Stimulated activated naive CD8-positive, alpha-beta T cell treated with anti-CD3 and anti-CD28 coated beads, Interleukin-15, amount 100 ng/mL, for 72 hours (primary cell): ENCODE results near the gene WDR7.
A peak's percentile ranks its signal among the peaks of the same experiment; 100 is the strongest.

Experiments used
- ATAC-seq: fragments of 150-1000 bp; cut with Tn5 transposase; 2 replicates; pipeline ENCODE4 v1.10.0; 2021; ENCODE audit warnings: mild to moderate bottlenecking, moderate library complexity
- DNase-seq, 2 donors: peaks; one replicate each; pipeline ENCODE4 v3.0.0; 2021 to 2022
- H3K27ac Mint-ChIP-seq, 2 donors: one replicate each; pipeline ENCODE4 v1.8.0; 2022; ENCODE audit warnings: mild to moderate bottlenecking in 2 of 2, mixed read lengths in 2 of 2, moderate library complexity in 2 of 2
- H3K27me3 Mint-ChIP-seq: one replicate; pipeline ENCODE4 v1.8.0; 2022; ENCODE audit warnings: mixed read lengths
- H3K4me1 Mint-ChIP-seq: one replicate; pipeline ENCODE4 v1.8.0; 2022; ENCODE audit warnings: mild to moderate bottlenecking, mixed read lengths
- H3K4me3 Mint-ChIP-seq, 2 donors: one replicate each; pipeline ENCODE4 v1.8.0; 2022; ENCODE audit warnings: mild to moderate bottlenecking in 2 of 2, mixed read lengths in 2 of 2, moderate library complexity in 1 of 2
- H3K9me3 Mint-ChIP-seq, 2 donors: one replicate each; pipeline ENCODE4 v1.8.0; 2022; ENCODE audit warnings: mixed read lengths in 2 of 2

WDR7 gene

DNA sequence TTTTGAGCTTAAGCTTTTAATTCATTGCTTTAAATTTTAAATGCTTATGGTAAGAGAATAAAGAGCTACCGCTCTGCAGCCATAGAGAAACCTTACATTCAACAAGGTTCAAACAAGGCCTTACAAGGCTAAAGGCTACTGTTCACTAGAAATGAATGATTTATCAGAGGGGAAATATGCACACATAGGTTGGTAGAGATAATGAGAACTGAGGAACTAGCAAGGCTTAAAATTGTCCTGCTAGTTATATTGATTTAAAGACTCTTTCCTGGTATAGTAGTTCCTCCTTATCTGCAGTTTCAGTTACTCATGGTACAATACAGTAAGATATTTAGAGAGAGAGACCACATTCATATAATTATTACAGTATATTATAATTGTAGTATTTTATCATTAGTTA, 193.4 kb downstream of the WDR7 start:
- no peaks in the 10 kb centered on the region for H3K27me3 Mint-ChIP-seq
- H3K4me1 Mint-ChIP-seq, result no peaks in the 10 kb centered on the region
- ATAC-seq (no peak), DNase-seq (no peak)
- no peak overlapping the region for H3K4me3 Mint-ChIP-seq
- peaks cover 0 to 7% of the 10 kb centered on the region in 2 donors for H3K9me3 Mint-ChIP-seq
- no peak overlapping the region for H3K27ac Mint-ChIP-seq

DNA sequence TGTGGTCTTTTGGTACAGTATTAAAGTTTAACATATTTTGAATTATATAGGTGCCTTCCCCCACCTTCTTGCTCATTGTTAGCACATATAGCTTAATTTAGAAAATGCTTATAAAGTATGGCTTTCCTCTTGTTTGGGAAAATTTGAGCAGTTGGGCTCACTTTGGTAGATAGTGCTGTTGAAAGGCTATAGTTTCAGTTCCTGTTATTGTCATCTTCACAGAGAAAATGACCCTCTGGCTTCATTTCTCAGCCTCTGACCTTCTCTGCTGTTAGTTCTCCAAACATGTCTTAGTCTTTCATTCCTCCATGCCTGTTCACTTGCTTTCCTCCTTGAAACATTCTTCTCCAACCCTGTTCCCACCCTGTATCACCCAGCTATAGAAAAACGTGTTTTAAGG, 200.6 kb downstream of the WDR7 start:
- no peaks in the 10 kb centered on the region for H3K27me3 Mint-ChIP-seq
- H3K4me1 Mint-ChIP-seq, result peaks cover 6% of the 10 kb centered on the region
- DNase-seq (no peak), ATAC-seq (no peak)
- peaks cover 0 to 7% of the 10 kb centered on the region in 2 donors for H3K9me3 Mint-ChIP-seq
- H3K27ac Mint-ChIP-seq, result no peak overlapping the region
- H3K4me3 Mint-ChIP-seq, result no peak overlapping the region

DNA sequence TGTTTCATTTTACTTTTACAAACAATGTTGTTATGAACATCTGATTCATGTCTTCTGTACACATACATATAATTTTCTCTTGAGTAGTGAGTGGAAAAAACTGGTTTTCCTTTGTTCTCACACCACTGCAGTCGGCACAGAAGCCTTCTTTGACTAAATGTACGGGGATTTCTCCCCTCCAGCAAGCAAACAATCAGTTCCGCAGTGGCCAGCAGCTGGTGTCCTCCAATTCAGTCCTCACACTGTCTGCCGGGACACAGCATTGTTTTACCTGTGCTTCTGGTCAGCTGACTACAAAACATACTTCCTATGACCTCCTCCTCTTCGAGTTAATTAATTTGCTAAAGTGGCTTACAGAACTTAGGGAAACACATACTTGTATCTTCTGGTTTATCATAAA, 202.8 kb downstream of the WDR7 start:
- peaks cover 0 to 3% of the 10 kb centered on the region in 2 donors for H3K9me3 Mint-ChIP-seq
- DNase-seq (no peak), ATAC-seq (no peak)
- H3K4me1 Mint-ChIP-seq, result peaks cover 6% of the 10 kb centered on the region
- no peaks in the 10 kb centered on the region for H3K27me3 Mint-ChIP-seq
- H3K27ac Mint-ChIP-seq, result no peak overlapping the region
- no peak overlapping the region for H3K4me3 Mint-ChIP-seq

- Mint-ChIP-seq H3K27me3 (no peaks in the 10 kb centered on the region), H3K4me3 (no peak overlapping the region), H3K9me3 (no peaks in the 10 kb centered on the region), H3K27ac (no peak overlapping the region), H3K4me1 (peaks cover 5% of the 10 kb centered on the region)
- ATAC-seq (no peak), DNase-seq (no peak)
Observed at GRCh38 chr18:56861244-56861643, 210.1 kb downstream of the WDR7 start.

DNA sequence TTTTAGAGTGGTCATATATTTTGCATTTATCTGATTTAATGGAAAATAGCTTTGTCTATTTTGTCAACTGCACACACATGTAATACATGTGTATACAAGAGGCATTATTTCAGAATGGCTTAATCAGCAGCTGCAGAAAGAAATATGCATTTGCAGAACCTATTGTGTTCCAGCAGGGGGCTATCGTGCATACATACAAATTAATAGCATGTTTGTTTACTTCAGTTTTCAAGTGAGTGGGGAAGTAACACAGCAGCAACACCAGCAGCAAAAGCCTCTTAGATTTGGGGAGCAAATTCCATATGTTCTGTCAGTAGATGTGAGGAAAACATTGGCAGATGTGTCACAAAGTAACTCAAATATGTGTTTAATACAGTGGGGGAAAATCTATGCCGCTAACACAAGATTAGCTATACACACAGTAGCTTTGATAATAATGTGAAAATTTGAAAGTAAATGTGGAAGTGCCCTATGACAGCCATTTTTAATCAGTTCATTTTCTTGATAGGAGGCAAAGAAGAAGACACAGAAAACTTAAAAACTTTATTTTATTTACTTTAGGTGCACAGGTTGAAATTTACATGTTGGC, 218.1 kb downstream of the WDR7 start:
- no peak overlapping the region for H3K4me3 Mint-ChIP-seq
- H3K27ac Mint-ChIP-seq, result peak overlapping the region in 1 of 2 donors; percentile 29
- DNase-seq (no peak), ATAC-seq (no peak)
- no peaks in the 10 kb centered on the region for H3K9me3 Mint-ChIP-seq
- peaks cover 11% of the 10 kb centered on the region for H3K4me1 Mint-ChIP-seq
- H3K27me3 Mint-ChIP-seq, result no peaks in the 10 kb centered on the region

DNA sequence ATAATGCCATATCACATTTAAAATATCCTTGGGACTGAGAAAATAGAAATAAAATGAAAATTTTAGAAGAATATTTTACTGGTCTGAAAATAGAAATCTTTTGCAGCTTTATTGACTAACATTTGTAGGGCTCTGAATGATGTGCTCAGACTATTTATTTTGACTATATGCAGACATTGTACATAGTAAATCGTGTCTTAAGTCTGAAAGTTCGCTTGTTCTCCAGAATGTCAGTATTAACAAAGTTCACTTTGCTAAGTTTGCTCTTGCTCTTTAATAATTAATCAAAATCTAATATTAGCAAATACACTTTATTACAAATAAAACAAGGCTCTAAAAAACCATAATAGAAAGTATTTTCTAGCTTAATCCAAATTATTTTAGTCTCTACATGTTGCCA, 219.8 kb downstream of the WDR7 start:
- DNase-seq (no peak), ATAC-seq (no peak)
- Mint-ChIP-seq H3K27me3 (no peaks in the 10 kb centered on the region), H3K4me1 (peaks cover 11% of the 10 kb centered on the region), H3K27ac (no peak overlapping the region), H3K4me3 (no peak overlapping the region), H3K9me3 (no peaks in the 10 kb centered on the region)

DNA sequence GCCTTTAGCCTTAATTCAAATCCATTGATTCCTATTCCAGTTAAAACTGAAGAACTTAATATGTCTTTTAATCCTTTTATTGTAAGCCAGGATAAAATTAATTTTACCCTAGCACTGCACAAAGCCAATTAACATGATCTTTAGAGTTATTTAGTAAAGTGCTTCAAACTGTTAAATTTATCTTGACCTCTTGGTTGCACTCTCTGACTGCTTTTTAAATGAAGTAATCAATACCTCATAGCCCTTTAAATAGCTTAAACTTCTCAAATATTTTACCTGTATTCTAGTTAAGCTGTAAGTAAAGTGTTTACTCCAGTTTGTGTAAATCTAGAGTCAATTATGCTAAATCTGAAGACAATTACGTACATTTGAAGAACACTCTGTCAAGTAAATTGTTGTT, 221.0 kb downstream of the WDR7 start:
- DNase-seq (no peak), ATAC-seq (no peak)
- Mint-ChIP-seq H3K4me1 (peaks cover 11% of the 10 kb centered on the region), H3K4me3 (no peak overlapping the region), H3K9me3 (no peaks in the 10 kb centered on the region), H3K27me3 (no peaks in the 10 kb centered on the region), H3K27ac (peak overlapping the region in 1 of 2 donors; percentile 74)

GRCh38 chr18:56873441-56874140, 222.4 kb downstream of the WDR7 start:
- no peaks in the 10 kb centered on the region for H3K9me3 Mint-ChIP-seq
- H3K27me3 Mint-ChIP-seq, result no peaks in the 10 kb centered on the region
- ATAC-seq (no peak), DNase-seq (no peak)
- H3K27ac Mint-ChIP-seq, result peak overlapping the region in 1 of 2 donors; percentile 33
- peaks cover 11% of the 10 kb centered on the region for H3K4me1 Mint-ChIP-seq
- H3K4me3 Mint-ChIP-seq, result no peak overlapping the region

DNA sequence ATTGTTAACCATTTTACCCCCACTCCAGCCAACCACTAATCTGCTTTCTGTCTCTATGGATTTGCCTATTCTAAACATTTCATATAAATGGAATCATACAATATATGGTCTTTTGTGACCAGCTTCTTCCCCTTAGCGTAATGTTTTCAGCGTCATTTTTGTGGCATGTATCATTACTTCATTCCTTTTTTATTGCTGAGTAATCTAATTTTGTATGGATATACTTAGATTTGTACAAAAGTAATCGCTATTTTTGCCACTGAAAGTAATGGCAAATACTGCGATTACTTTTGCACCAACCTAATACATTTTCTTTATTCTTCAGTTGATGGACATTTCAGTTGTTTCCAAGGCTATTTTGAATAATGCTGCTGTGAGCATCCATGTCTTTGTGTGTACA, 227.6 kb downstream of the WDR7 start:
- Mint-ChIP-seq H3K27ac (no peak overlapping the region), H3K4me3 (no peak overlapping the region), H3K4me1 (peaks cover 3% of the 10 kb centered on the region), H3K27me3 (no peaks in the 10 kb centered on the region), H3K9me3 (no peaks in the 10 kb centered on the region)
- no peak for ATAC-seq
- DNase-seq, result no peak

DNA sequence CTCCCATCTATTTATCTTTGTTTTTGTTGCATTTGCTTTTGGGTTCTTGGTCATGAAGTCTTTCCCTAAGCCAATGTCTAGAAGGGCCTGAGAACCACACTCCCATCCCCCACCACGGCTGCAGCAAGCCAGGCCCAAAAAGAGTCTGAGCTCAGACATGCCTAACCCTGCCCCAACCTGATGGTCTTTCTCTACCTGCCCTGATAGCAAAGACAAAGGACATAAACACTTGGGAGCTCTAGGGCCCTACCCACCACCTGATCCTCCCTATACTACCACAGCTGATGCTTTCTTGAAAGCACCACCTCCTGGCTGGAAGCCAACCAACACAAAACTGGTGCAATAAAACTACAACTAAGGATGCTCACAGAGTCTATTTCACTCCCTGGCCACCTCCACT, 233.4 kb downstream of the WDR7 start:
- Mint-ChIP-seq H3K4me1 (no peaks in the 10 kb centered on the region), H3K4me3 (no peak overlapping the region), H3K9me3 (peaks cover 0 to 11% of the 10 kb centered on the region in 2 donors), H3K27ac (no peak overlapping the region), H3K27me3 (no peaks in the 10 kb centered on the region)
- DNase-seq (no peak), ATAC-seq (no peak)

GRCh38 chr18:56888978-56889377, 237.8 kb downstream of the WDR7 start:
- no peak overlapping the region for H3K4me3 Mint-ChIP-seq
- H3K4me1 Mint-ChIP-seq, result no peaks in the 10 kb centered on the region
- no peak for ATAC-seq
- peaks cover 0 to 10% of the 10 kb centered on the region in 2 donors for H3K9me3 Mint-ChIP-seq
- no peaks in the 10 kb centered on the region for H3K27me3 Mint-ChIP-seq
- no peak for DNase-seq
- no peak overlapping the region for H3K27ac Mint-ChIP-seq

DNA sequence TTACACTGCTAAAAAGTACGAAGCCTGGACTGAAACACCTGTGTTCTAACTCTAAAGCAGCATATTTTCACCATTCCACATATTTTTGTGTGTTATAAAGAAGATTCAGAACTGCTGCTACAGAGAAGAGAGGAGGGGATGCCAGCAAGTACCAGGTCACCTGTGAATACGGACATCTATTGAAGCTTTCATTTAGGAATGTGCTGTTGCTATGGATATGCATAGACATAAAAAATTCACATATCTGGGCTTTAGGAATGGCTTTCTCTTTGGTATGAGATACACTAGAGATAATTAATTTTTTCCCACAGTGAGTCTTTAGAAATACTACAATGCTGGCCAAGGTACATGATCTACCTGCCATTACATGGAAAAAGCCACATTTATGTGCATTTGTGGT, 238.5 kb downstream of the WDR7 start:
- H3K4me1 Mint-ChIP-seq, result no peaks in the 10 kb centered on the region
- no peak overlapping the region for H3K4me3 Mint-ChIP-seq
- H3K27ac Mint-ChIP-seq, result no peak overlapping the region
- no peak for DNase-seq
- peaks cover 0 to 4% of the 10 kb centered on the region in 2 donors for H3K9me3 Mint-ChIP-seq
- no peaks in the 10 kb centered on the region for H3K27me3 Mint-ChIP-seq
- no peak for ATAC-seq

DNA sequence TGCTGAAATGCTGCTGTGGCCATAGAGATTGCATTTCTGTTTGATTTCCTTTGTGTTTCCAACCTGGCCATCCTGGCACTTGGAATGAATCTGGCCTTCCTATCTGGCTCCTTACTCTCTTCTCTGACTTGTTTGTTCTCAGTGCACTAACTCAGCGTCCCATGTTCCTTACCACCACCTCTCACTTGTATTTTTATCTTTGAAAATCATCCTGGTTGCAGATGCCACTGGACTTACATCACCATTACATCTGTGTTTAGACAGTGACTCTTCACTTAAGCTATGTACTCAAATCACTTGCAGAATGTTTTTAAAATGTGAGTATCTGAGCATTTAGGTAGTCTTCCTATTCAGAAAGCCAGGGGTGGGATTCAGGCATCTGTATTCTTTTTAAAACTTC, 239.5 kb downstream of the WDR7 start:
- Mint-ChIP-seq H3K9me3 (no peaks in the 10 kb centered on the region), H3K27me3 (no peaks in the 10 kb centered on the region), H3K4me1 (no peaks in the 10 kb centered on the region), H3K27ac (no peak overlapping the region), H3K4me3 (no peak overlapping the region)
- no peak for ATAC-seq
- DNase-seq, result no peak

GRCh38 chr18:56891116-56891515, 240.0 kb downstream of the WDR7 start:
- DNase-seq (no peak), ATAC-seq (no peak)
- no peaks in the 10 kb centered on the region for H3K4me1 Mint-ChIP-seq
- H3K27me3 Mint-ChIP-seq, result no peaks in the 10 kb centered on the region
- H3K27ac Mint-ChIP-seq, result no peak overlapping the region
- no peaks in the 10 kb centered on the region for H3K9me3 Mint-ChIP-seq
- H3K4me3 Mint-ChIP-seq, result no peak overlapping the region

GRCh38 chr18:56891870-56892269, 240.7 kb downstream of the WDR7 start:
- Mint-ChIP-seq H3K9me3 (no peaks in the 10 kb centered on the region), H3K27ac (no peak overlapping the region), H3K4me1 (no peaks in the 10 kb centered on the region), H3K4me3 (no peak overlapping the region), H3K27me3 (no peaks in the 10 kb centered on the region)
- DNase-seq (no peak), ATAC-seq (no peak)

DNA sequence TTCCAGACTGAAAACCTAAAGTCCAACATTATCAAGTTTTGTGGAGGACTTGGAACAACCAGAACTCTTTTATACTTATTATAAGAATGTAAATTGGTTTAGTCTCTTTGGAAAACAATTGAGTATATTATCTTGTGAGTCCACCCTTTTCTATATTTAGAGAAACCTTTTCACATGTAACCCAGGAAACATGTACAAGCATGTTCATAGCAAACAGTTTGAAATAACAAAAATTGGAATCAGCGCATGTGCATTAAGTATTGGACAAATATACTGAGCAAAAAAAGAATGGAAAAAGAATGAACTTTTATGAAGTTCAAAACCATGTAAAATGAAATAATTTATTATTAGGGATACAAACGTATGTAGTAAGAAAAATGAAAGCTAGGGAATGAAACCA, 246.0 kb downstream of the WDR7 start:
- ATAC-seq, result no peak
- no peaks in the 10 kb centered on the region for H3K9me3 Mint-ChIP-seq
- no peak overlapping the region for H3K4me3 Mint-ChIP-seq
- no peak for DNase-seq
- H3K27me3 Mint-ChIP-seq, result no peaks in the 10 kb centered on the region
- H3K27ac Mint-ChIP-seq, result no peak overlapping the region
- H3K4me1 Mint-ChIP-seq, result peaks cover 13% of the 10 kb centered on the region

DNA sequence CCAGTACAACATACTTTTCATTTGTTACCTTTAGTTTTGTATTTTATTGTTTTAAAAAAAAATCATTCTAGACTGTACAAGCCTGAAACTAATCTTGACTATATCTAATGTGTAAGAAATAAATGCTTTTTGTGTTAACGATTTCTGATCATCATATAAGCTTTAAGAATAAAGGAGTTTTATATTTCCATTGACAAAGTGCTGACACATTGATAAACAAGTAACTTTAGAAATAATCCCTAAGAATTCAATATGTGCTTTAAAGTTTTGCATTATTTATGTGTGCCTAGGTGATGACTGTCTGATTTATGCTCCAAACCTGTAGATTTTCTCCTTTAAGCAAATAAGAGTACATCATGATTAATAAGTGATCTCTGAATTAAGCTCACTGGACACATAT, 248.5 kb downstream of the WDR7 start:
- H3K4me3 Mint-ChIP-seq, result no peak overlapping the region
- H3K27ac Mint-ChIP-seq, result no peak overlapping the region
- peaks cover 20% of the 10 kb centered on the region for H3K4me1 Mint-ChIP-seq
- H3K27me3 Mint-ChIP-seq, result no peaks in the 10 kb centered on the region
- ATAC-seq (no peak), DNase-seq (no peak)
- H3K9me3 Mint-ChIP-seq, result no peaks in the 10 kb centered on the region
